Placental epithelial cell (primary cell): Measurements from ENCODE around the gene RGSL1. TPM values are rescaled to one million over a fixed set of nuclear protein-coding genes. Genes with fewer than 3 reads are reported as not detected.

Experiments used
- small RNA-seq: library from RNA; depleted of rRNA; stranded (forward); fragments of <200 nt; gene quantifications from one replicate; pipeline ENCODE3, GENCODE V24; 2012
- total RNA-seq: library from RNA; depleted of rRNA; stranded (reverse); fragments of >200 nt; gene quantifications from 2 replicates; pipeline ENCODE4 v1.2.3, GENCODE V29; 2012

The RGSL1 gene
- total RNA-seq: not detected in 2 replicates

DNA sequence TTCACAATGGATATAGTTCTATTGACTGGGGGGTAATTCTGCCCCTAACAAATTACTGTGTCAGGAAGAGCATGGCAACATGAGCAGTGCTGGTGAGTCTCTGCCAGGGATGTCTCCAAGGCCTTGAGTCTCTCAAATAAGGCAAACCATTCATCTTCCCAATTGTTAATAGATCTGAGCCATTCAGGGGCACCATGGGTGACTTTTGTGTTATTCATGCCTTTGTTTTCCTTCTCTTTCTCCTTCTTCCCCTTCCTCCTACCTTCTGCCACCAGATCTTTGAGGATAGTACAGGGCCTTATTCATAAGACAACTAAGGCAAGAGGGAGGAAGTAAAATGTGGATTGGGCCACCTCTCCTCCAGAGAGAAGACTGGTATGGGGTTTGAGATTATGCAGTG is at the start of gene RGSL1:
RGSL1 (plus strand) TSS at position 60 of the 400 bp plus-strand sequence; CDS start at position 80, 20 bp downstream.

DNA sequence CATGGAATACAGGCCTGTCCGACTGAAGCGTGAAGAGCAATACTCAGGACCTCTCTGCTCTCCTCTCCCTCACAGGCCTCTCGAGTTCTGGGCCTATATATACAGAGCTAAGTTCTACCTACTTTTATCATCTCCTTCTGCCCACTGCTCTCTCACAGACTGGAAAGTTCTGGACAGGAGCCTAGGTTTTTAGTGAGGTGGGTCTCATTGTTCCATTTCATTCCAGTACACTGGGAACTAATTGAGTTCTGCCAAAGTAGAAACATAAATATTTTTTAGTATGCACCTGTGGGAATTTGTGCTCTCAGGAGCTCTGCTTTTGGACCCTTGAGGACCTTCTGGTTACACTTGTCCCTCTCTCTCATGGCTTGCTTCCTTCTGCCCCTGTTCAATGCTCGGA is 49.4 kb upstream of the RGSL1 start, which contains the start of gene TEDDM1:
TEDDM1 (minus strand) TSS at position 101 of the 400 bp plus-strand sequence. CDS start 182 bp downstream, outside the sequence.

DNA sequence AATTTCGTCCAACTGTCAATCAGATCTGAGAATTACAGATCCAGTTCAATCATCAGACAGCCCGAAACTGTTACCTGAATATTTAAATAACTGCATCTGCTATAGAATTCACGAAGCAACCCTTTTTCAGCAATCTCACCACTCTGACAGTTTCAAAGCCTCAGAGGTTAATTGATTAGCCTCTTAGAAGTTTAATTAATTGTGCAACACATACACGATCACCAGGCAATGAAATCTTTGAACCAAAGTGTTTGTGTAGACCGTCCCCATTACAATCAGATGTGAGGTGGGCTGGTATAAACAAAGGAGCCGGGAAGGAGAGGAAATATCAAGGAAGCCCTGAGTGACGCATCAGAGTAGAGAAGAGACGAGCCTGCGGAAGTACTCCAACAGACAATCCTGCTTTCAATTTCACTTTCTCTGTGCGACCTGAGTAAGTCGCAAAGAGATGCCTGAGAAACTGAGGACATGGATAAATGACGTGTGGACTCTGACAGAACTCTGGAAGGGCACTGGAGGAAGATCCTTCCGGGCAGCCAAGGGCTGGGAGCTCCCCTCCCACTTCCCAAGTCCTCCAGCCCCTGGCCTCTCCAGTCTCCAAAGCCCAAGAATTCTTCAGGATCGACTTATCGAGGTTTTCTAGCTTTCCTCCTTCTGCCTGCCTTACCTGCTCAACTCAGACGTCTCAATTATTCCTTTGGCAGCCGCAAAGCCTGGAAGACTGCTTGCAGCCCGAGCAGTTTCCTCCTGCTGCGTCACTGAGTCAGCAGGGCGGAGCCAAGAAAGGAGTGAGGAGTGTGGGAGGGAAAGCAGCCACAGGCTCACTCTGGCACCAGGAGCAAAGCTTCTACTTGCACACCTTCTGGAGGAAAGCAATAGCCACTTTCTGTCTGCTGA is 138.8 kb downstream of the RGSL1 start, which contains the start of gene RNASEL:
RNASEL (minus strand) TSS at position 757 of the 897 bp plus-strand sequence. CDS start 2,450 bp downstream, outside the sequence.

GRCh38 chr1:182604175-182605164 is 154.5 kb downstream of the RGSL1 start, which contains the start of gene RGS16:
Gene RGS16 (minus strand): TSS chr1:182604389. CDS start chr1:182604259, 130 bp downstream.

Small RNA genes lying within 50 kb of the gene (small RNA-seq; reads per million reads assigned to genes)
- not detected for gene RF00017

Other genes with a start within 250 kb of the RGSL1 start
- gene GLUL, start 58.4 kb upstream of the RGSL1 start, total RNA-seq: 210 and 313 TPM in 2 replicates
- not detected in 2 replicates for gene TEDDM1, start 49.5 kb upstream of the RGSL1 start, total RNA-seq
- gene RNASEL, start 139.1 kb downstream of the RGSL1 start, total RNA-seq: 12.2 and 12.6 TPM in 2 replicates
- gene RGS16, start 154.2 kb downstream of the RGSL1 start, total RNA-seq: 0.11 and 0.39 TPM in 2 replicates
- not detected in 2 replicates for gene RGS8, start 234.4 kb downstream of the RGSL1 start, total RNA-seq